ENCODE measurements around the gene STX2.
"Not testable (repeated sequence)": the region's sequence is repeated elsewhere in the genome, so short reads cannot be mapped to it uniquely, and the experiment has no call there.

STX2 gene

DNA sequence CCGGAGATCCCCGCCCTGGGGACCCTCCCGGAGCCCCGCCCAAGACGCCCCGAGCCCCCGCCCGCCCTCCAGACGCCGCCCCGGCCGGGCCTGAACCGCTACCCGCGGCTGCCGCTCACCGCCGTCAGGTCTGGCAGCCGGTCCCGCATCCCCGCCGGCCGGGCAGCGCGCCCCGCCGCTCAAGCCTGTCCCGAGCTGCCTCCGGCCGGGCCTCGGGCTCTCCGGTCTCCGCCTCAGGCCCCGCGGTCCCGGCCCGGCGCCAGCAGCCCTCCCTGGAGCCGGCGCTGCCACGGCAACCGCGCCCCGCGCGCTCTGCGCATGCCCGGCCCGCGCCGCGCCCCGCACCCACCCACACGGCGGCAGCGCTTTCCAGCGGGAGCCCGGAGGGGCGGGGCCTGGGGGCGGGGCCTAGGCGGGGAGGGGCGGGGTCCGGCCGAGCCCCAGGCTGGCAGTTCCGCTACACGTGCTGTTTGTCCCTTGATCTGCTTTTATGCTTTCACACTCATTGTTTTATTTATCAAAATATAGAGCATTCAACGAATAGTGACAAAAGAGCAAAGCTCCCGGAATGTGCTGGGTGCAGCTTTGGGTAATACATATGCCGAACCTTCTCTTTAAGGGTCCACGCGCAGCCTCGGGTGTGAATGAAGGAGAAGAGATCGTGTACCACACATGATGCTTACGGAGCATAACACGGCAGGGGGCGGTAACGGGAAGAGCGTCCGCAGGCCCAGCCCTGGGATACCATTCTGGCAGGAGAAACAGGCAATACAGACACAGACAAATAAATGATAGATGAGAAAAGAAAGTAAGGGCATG lies at the start of gene STX2:
Gene STX2 (minus strand): TSS at position 300 of the 819 bp plus-strand sequence. CDS start 151 bp downstream, at position 149.
- DNase-seq (ENCODE audit: low read depth in 2 of 2), result peak; percentile 54 to 58

DNA sequence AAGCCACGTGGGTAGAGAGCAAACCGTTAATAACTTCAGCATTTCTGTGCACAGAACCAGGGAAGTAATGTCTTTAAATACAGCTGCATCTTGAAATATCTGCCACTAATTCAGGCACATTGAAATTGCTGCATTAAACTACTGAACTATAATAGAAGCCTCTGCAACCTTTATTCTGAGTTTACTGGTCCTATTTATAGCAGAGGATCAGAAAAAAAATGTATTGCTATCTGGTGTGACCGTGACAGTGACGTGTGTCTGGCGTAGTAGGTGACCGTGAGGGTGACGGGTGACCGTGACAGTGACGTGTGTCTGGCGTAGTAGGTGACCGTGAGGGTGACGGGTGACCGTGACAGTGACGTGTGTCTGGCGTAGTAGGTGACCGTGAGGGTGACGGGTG lies 48.1 kb upstream of the STX2 start:
- DNase-seq (ENCODE audit: low read depth in 2 of 2), result not testable (repeated sequence)

DNA sequence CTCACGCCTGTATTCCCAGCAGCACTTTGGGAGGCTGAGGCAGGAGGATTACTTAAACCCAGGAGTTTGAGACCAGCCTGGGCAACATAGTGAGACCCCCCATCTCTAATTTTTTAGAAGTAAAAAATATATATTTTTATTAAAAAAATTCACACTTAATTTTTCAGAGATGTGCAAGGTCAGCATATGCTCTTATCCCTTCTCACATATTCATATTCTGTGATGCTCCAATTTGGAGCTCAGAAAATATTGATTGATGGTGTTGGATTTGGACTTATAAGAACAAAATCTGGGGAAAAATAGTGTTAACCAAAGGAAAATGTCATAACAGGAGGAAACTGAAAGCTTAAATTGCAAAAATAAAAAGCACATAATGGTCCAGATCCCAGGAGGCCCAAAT lies 42.5 kb upstream of the STX2 start:
- DNase-seq (ENCODE audit: low read depth in 2 of 2), result no peak

DNA sequence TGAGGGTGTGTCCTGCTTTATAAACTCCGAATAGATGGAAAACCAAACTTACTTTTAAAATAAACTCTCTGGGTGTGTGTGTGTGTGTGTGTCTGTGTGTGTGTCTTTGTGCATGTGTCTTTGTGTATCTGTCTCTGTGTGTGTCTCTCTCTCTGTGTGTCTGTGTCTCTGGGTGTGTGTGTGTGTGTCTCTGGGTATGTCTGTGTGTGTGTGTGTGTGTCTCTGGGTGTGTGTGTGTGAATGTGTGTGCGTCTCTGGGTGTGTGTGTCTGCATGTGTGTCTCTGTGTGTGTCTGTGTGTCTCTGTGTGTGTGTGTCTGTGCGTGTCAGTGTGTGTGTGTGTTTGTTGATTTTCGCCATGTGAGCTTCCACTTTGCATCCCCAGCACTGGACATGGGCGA lies 42.0 kb upstream of the STX2 start:
- DNase-seq (ENCODE audit: low read depth in 2 of 2), result no peak

DNA sequence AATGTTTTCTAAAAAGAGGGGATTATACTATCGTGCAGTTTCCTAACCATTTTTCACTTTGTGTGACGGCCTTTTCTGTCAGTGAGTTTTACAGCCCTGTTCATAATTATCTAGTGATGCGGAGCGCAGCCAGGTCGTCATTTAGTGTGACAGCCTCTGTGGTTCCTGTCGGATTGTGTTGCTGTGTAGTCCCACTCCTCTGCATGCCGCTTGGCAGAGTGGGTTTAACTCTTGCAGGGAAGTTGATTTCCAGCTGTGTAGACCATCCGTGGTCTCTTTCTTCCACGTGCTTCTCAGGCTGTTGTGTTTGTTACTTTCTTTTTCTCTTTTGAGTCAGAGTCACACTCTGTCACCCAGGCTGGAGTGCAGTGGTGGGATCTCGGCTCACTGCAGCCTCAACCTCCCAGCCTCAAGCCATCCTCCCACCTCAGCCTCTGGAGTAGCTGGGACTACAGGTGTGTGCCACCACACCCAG lies 41.4 kb upstream of the STX2 start:
- no peak for DNase-seq (ENCODE audit: low read depth in 2 of 2)

DNA sequence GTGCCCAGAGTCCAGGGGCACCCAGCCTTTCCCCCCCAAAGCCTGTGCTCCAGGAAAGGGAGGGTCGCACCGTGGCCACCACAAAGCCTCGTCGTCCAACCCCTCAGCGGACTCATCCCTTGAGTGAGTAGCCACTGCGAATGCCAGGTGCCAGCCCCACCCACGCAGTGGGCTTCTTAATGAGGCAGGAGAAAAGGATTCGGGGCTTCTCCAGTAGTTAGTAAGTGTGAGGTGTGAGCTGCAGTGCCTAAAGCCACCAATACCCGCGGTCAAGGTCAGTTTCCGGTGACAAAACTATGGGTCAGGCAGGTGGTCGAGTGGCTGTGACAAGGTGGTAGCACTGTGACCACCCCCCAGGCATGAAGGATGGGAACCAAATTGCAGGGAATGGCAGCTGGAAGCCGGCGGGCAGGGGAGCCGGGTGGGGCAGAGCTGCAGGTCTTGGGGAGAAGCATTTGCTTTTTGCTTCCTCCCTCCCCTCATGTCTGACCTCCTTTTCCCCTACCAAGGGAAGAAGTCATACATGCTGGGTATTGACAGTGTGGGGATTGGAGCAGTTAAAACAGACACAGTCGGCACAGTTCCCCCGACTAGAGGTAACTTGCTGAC lies 40.8 kb upstream of the STX2 start:
- no peak for DNase-seq (ENCODE audit: low read depth in 2 of 2)

GRCh38 chr12:130879212-130879686 lies 40.2 kb upstream of the STX2 start:
- DNase-seq (ENCODE audit: low read depth in 2 of 2), result no peak

- no peak for DNase-seq (ENCODE audit: low read depth in 2 of 2)
Observed at GRCh38 chr12:130878193-130879185, 39.4 kb upstream of the STX2 start.

DNA sequence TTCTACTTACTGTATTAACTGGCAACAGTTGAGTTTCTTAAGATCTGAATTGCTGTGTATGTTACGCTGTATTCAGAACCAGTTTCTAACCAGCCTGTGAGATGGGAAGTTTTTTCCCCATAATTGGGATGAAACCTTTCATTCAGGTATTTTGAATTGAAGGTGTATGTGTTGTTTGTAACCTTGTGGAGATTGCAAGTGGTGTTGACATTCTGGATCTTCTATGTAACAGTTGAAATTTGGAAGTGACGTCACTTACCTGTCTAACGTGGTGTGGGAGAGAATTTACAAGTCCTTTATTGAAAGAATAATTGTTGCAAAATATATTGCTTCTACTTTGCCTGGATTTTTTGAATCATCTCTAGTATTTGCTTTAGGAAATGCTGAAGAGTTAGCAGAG lies 38.3 kb upstream of the STX2 start:
- DNase-seq (ENCODE audit: low read depth in 2 of 2), result no peak

DNA sequence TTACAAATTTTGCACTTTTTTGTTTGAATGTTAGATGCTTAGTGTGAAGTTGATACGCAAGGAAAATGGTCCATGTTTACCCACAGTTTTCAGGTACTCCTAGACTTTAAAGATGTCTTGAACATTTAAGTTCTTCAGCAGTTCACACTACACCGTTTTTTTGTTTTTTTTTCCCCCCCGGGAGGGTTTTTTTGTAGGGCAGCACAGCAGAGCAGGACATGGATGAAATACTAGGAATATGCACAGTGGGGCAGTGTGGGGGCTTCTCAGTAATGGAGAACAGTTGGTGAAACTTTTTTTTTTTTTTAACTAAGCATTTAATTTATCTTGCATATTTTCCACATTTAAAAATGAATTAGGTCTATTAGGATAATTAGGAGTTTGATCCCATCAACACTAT lies 37.7 kb upstream of the STX2 start:
- DNase-seq (ENCODE audit: low read depth in 2 of 2), result no peak

- no peak for DNase-seq (ENCODE audit: low read depth in 2 of 2)
Observed at GRCh38 chr12:130876297-130876696, 37.2 kb upstream of the STX2 start.

- DNase-seq (ENCODE audit: low read depth in 2 of 2), result not testable (repeated sequence)
Observed at GRCh38 chr12:130875708-130876107, 36.7 kb upstream of the STX2 start.

DNA sequence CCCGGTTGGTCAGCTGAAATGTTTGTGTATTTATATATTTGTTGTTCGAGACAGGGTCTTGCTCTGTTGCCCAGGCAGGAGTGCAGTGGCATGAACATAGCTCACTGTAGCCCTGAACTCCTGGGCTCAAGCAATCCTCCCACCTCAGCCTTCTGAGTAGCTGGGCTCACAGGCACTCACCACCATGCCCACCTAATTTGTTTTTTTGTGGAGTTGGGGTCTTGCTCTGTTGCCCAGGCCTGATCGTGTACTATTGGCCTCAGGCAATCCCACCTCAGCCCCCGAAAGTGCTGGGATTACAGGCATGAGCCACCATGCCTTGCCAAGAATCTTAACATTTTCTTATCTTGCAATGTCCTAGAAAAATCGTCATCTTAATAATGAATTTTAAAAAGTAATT lies 36.1 kb upstream of the STX2 start:
- DNase-seq (ENCODE audit: low read depth in 2 of 2), result no peak

- no peak for DNase-seq (ENCODE audit: low read depth in 2 of 2)
Observed at GRCh38 chr12:130874696-130875095, 35.6 kb upstream of the STX2 start.

GRCh38 chr12:130873825-130874224 lies 34.8 kb upstream of the STX2 start:
- DNase-seq (ENCODE audit: low read depth in 2 of 2), result no peak

DNA sequence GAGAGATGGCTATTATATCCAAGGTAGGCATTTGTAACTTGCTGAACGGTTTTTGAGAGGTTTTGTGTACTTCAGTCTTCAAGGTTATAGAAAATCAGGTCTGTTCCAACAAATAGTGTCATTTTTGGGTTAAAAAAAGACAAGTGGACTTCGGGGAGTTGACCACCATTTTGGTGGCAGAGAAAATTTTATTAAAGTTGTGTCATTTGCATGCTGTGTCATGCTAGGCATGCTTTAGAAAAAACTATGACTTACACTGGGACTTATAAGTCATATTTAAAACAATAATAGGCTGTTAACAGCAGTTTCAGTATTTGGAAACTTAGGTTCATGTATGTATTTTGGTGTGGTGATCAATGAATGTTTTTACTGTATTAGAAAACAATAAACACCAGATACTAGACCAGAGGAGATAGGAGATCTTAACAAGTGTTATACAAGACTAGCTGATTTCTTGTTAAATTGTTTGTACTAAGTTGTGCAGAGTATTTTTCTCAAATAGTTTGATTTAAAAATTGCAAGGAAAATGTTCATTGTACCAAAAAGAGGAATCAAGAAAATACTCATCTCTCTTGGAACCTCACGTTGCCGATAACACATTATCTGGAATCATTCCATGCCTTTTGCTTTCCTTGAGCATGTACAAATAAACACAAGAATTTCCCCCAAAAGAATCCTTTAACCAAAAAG lies 34.2 kb upstream of the STX2 start:
- no peak for DNase-seq (ENCODE audit: low read depth in 2 of 2)

GRCh38 chr12:130872179-130873096 lies 33.4 kb upstream of the STX2 start:
- no peak for DNase-seq (ENCODE audit: low read depth in 2 of 2)

DNA sequence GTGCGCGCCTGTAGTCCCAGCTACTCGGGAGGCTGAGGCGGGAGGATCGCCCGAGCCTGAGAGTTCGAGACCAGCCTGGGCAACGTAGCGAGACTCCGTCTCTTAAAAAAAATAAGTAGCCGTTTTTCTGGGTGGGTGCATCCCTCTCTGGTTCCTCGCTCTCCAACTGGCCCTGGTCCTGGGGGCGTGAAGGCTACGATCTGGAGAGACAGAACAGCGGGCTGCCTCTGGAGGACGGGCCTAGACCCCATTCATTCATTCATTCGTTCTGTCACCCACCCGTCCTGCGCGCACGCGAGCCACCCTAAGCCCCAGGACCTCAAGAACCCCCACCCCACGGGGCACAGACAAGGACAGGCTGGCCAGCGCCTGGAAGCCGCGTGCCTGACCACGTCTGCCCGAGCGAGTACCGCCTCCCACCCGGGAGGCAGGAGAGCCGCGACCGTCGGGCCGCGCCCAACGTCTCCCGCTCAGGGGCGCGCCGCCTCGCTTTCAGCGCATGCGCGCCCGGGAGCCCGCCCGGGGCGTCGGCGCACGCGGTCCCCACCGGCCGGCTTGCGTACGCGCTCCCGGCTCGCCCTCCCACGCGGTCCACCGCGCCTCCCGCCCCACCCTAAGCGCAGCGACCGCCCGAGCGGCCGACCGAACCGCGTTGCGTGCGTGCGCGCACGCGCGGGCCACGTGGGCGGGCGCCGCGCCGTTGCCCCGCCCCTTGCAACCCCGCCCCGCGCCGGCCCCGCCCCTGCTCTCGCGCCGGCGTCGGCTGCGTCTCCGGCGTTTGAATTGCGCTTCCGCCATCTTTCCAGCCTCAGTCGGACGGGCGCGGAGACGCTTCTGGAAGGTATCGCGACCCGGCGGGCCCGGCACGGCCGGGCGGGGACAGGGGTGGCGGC lies 32.5 kb upstream of the STX2 start, which contains the start of gene RAN:
Gene RAN (plus strand): TSS at position 781 of the 893 bp plus-strand sequence. CDS start 528 bp downstream, outside the sequence.
- DNase-seq (ENCODE audit: low read depth in 2 of 2), result peak; percentile 88
